ENCODE results near the gene UPK2. TPM values are rescaled to one million over a fixed set of nuclear protein-coding genes. Genes with fewer than 3 reads are reported as not detected.

Gene UPK2
- total RNA-seq, 2 experiments from 2014 or later: 0.28 to 0.34 TPM

- Histone ChIP-seq H3K9me3 (ENCODE audit: low read length) (no peaks in the 10 kb centered on the region), H3K36me3 (ENCODE audit: insufficient read depth, low read length) (no peaks in the 10 kb centered on the region), H3K27ac (ENCODE audit: low read depth, low read length, poor library complexity, severe bottlenecking) (no peak overlapping the region), H3K9me2 (ENCODE audit: insufficient read depth, low read length) (no peaks in the 10 kb centered on the region), H3K4me3 (ENCODE audit: low read depth, low read length, poor library complexity, severe bottlenecking) (no peak overlapping the region), H3K4me2 (ENCODE audit: low read length) (no peak overlapping the region), H2AFZ (ENCODE audit: low read length) (no peak overlapping the region), H4K20me1 (ENCODE audit: insufficient read depth, low read length) (no peaks in the 10 kb centered on the region), H3K79me2 (ENCODE audit: insufficient read depth, low read depth, low read length) (no peaks in the 10 kb centered on the region), H3K4me1 (ENCODE audit: insufficient read depth, low read length, poor library complexity, severe bottlenecking) (peaks cover 38% of the 10 kb centered on the region)
- ChIA-PET CTCF (ENCODE audit: unreplicated experiment) (interaction anchor here (3.2 kb wide), 1 partner anchor 18 kb away, joined by 31 read pairs; no protein-coding TSS in a partner anchor), POLR2A (no interaction called here)
- no peak for DNase-seq (ENCODE audit: low spot score)
- intact Hi-C loops (cut with micrococcal nuclease; ENCODE audit: unreplicated experiment): no loop called here
- TF ChIP-seq CTCF (conservative IDR thresholded peaks at IDR 0.05; ENCODE audit: low read length) (no peak), EZH2phosphoT487 (IDR thresholded peaks at IDR 0.05; ENCODE audit: borderline replicate concordance, low read depth, low read length) (no peak)
- no TSS peak for BruUV-seq (replicated peaks)
Observed at GRCh38 chr11:118931571-118931970, 24.5 kb upstream of the UPK2 start.

GRCh38 chr11:118933486-118933885 lies 22.6 kb upstream of the UPK2 start:
- BruUV-seq (replicated peaks): no TSS peak
- Histone ChIP-seq H3K4me1 (ENCODE audit: insufficient read depth, low read length, poor library complexity, severe bottlenecking) (peaks cover 28% of the 10 kb centered on the region), H3K27ac (ENCODE audit: low read depth, low read length, poor library complexity, severe bottlenecking) (no peak overlapping the region), H3K36me3 (ENCODE audit: insufficient read depth, low read length) (no peaks in the 10 kb centered on the region), H3K79me2 (ENCODE audit: insufficient read depth, low read depth, low read length) (no peaks in the 10 kb centered on the region), H3K4me3 (ENCODE audit: low read depth, low read length, poor library complexity, severe bottlenecking) (no peak overlapping the region), H4K20me1 (ENCODE audit: insufficient read depth, low read length) (no peaks in the 10 kb centered on the region), H3K4me2 (ENCODE audit: low read length) (no peak overlapping the region), H3K9me3 (ENCODE audit: low read length) (no peaks in the 10 kb centered on the region), H3K9me2 (ENCODE audit: insufficient read depth, low read length) (no peaks in the 10 kb centered on the region), H2AFZ (ENCODE audit: low read length) (no peak overlapping the region)
- CTCF ChIA-PET (ENCODE audit: unreplicated experiment): no interaction called here
- POLR2A ChIA-PET: interaction anchor here (0.5 to 0.7 kb wide), 3 partner anchors 20 to 149 kb away, joined by 3 to 4 read pairs (median 3); no protein-coding TSS in a partner anchor
- no peak for DNase-seq (ENCODE audit: low spot score)
- intact Hi-C loops (cut with micrococcal nuclease; ENCODE audit: unreplicated experiment): no loop called here
- TF ChIP-seq EZH2phosphoT487 (IDR thresholded peaks at IDR 0.05; ENCODE audit: borderline replicate concordance, low read depth, low read length) (no peak), CTCF (conservative IDR thresholded peaks at IDR 0.05; ENCODE audit: low read length) (no peak)

GRCh38 chr11:118935376-118935775 lies 20.7 kb upstream of the UPK2 start:
- TF ChIP-seq CTCF (conservative IDR thresholded peaks at IDR 0.05; ENCODE audit: low read length): no peak
- TF ChIP-seq EZH2phosphoT487 (IDR thresholded peaks at IDR 0.05; ENCODE audit: borderline replicate concordance, low read depth, low read length): no peak
- Histone ChIP-seq H2AFZ (ENCODE audit: low read length) (no peak overlapping the region), H3K9me3 (ENCODE audit: low read length) (no peaks in the 10 kb centered on the region), H3K4me1 (ENCODE audit: insufficient read depth, low read length, poor library complexity, severe bottlenecking) (peaks cover 36% of the 10 kb centered on the region), H4K20me1 (ENCODE audit: insufficient read depth, low read length) (no peaks in the 10 kb centered on the region), H3K4me2 (ENCODE audit: low read length) (0 out of 2 replicates have a peak overlapping the region, but pooled peaks have one; percentile 14), H3K4me3 (ENCODE audit: low read depth, low read length, poor library complexity, severe bottlenecking) (no peak overlapping the region), H3K9me2 (ENCODE audit: insufficient read depth, low read length) (no peaks in the 10 kb centered on the region), H3K79me2 (ENCODE audit: insufficient read depth, low read depth, low read length) (no peaks in the 10 kb centered on the region), H3K36me3 (ENCODE audit: insufficient read depth, low read length) (no peaks in the 10 kb centered on the region), H3K27ac (ENCODE audit: low read depth, low read length, poor library complexity, severe bottlenecking) (no peak overlapping the region)
- CTCF ChIA-PET (ENCODE audit: unreplicated experiment): interaction anchor here (1.0 kb wide), 1 partner anchor 246 kb away, joined by 7 read pairs; no protein-coding TSS in a partner anchor
- DNase-seq (ENCODE audit: low spot score): no peak
- BruUV-seq (replicated peaks): no TSS peak
- intact Hi-C loops (cut with micrococcal nuclease; ENCODE audit: unreplicated experiment): no loop called here
- POLR2A ChIA-PET: interaction anchor here (0.7 to 1.2 kb wide), 8 partner anchors 19 to 342 kb away, joined by 3 to 7 read pairs (median 4); partner anchors contain the start of gene CXCR5

All from OCI-LY7 (cell line).